Tibial artery (tissue), 4 donors: ENCODE data around the gene ITLN1.
A peak's percentile ranks its signal among the peaks of the same experiment; 100 is the strongest.

Experiments
- DNase-seq, 2 donors: peaks; one replicate each; pipeline ENCODE4 v3.0.0-alpha.2; 2019
- H3K27ac ChIP-seq, 2 donors: fragments of 200-600 bp; sonication (generic) in 1 of 2; 1 replicate in 1 of 2; 2 replicates in 1 of 2; pipeline ENCODE4 v1.5.1; 2018 to 2019; ENCODE audit warnings: mild to moderate bottlenecking in 1 of 2
- H3K27me3 ChIP-seq, 2 donors: fragments of 200-600 bp; sonication (generic) in 1 of 2; one replicate each; pipeline versions ENCODE4 v1.5.1 to v1.6.0; 2016 to 2019
- H3K36me3 ChIP-seq, 3 donors: fragments of 200-600 bp; sonication (generic) in 2 of 3; one replicate each; pipeline ENCODE4 v1.5.1; 2016 to 2019; ENCODE audit warnings: mild to moderate bottlenecking in 2 of 3
- H3K4me1 ChIP-seq, 4 donors: fragments of 200-600 bp; sonication (generic) in 2 of 4; 1 replicate in 3 of 4; 2 replicates in 1 of 4; pipeline ENCODE4 v1.5.1; 2016 to 2019
- H3K4me3 ChIP-seq, 2 donors: fragments of 200-600 bp; sonication (generic) in 1 of 2; 1 replicate in 1 of 2; 2 replicates in 1 of 2; pipeline ENCODE4 v1.5.1; 2018 to 2019; ENCODE audit warnings: mild to moderate bottlenecking in 2 of 2
- H3K9me3 ChIP-seq, 3 donors: fragments of 200-600 bp; sonication (generic) in 1 of 3; one replicate each; pipeline ENCODE4 v1.5.1; 2016 to 2019
- intact Hi-C: fragments of 100-400 bp; cut with DNase I; formaldehyde crosslinking; loops from one replicate; pipeline ENCODE4 v1.15.0; 2023; ENCODE audit warnings: low total_unique reads
- TF ChIP-seq, protein P1 (sequence below), 2 experiments: fragments of 200-600 bp in 1 of 2; fragments of 450-650 bp in 1 of 2; IDR thresholded peaks; one replicate each; pipeline ENCODE4 v1.5.1; 2017 to 2019; ENCODE audit warnings: antibody characterized with exemption in 2 of 2, mild to moderate bottlenecking in 1 of 2, moderate library complexity in 1 of 2

ITLN1 gene

GRCh38 chr1:160835751-160836150, 49.2 kb downstream of the ITLN1 start:
- Histone ChIP-seq H3K27me3 (no peaks in the 10 kb centered on the region), H3K4me3 (no peak overlapping the region), H3K9me3 (no peaks in the 10 kb centered on the region), H3K4me1 (peaks cover 0 to 11% (median 4%) of the 10 kb centered on the region in 4 donors), H3K36me3 (no peaks in the 10 kb centered on the region), H3K27ac (no peak overlapping the region)
- TF ChIP-seq, protein P1, sequence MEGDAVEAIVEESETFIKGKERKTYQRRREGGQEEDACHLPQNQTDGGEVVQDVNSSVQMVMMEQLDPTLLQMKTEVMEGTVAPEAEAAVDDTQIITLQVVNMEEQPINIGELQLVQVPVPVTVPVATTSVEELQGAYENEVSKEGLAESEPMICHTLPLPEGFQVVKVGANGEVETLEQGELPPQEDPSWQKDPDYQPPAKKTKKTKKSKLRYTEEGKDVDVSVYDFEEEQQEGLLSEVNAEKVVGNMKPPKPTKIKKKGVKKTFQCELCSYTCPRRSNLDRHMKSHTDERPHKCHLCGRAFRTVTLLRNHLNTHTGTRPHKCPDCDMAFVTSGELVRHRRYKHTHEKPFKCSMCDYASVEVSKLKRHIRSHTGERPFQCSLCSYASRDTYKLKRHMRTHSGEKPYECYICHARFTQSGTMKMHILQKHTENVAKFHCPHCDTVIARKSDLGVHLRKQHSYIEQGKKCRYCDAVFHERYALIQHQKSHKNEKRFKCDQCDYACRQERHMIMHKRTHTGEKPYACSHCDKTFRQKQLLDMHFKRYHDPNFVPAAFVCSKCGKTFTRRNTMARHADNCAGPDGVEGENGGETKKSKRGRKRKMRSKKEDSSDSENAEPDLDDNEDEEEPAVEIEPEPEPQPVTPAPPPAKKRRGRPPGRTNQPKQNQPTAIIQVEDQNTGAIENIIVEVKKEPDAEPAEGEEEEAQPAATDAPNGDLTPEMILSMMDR (IDR thresholded peaks at IDR 0.05): no peak
- DNase-seq: no peak
- intact Hi-C loops: no loop called here

DNA sequence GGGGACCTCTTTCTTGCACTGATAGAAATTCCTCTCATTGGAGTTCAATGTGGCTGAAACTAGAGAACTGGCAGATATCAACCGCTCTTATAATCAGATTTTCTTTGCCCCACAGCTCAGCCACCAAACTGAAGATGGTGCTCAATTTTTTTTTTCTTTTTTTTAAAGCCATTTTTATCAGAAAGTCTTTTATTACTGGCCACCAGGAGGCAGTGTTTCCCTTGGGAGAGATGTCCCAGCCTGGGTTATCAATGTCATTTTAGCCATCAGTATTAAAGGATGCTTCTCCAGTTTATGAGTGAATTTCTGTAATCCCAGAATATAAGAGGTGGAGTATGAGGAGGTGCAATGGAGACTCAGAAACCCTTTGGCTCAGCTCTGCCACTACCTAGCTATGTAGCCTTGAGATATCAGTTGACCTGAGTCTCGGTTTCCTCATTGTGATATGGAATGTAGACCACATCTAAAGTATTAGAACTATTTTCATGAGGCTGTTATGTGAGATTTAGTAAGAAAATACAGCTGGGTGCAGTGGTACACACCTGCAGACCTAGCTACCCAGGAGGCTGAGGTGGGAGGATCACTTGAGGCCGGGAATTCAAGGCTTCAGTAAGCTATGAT, 49.9 kb downstream of the ITLN1 start:
- Histone ChIP-seq H3K27ac (no peak overlapping the region), H3K4me1 (peaks cover 0 to 11% (median 4%) of the 10 kb centered on the region in 4 donors), H3K4me3 (no peak overlapping the region), H3K9me3 (no peaks in the 10 kb centered on the region), H3K27me3 (no peaks in the 10 kb centered on the region), H3K36me3 (no peaks in the 10 kb centered on the region)
- TF ChIP-seq, protein P1 (IDR thresholded peaks at IDR 0.05): peak; percentile 34 to 41
- DNase-seq: no peak
- intact Hi-C loops: no loop called here

DNA sequence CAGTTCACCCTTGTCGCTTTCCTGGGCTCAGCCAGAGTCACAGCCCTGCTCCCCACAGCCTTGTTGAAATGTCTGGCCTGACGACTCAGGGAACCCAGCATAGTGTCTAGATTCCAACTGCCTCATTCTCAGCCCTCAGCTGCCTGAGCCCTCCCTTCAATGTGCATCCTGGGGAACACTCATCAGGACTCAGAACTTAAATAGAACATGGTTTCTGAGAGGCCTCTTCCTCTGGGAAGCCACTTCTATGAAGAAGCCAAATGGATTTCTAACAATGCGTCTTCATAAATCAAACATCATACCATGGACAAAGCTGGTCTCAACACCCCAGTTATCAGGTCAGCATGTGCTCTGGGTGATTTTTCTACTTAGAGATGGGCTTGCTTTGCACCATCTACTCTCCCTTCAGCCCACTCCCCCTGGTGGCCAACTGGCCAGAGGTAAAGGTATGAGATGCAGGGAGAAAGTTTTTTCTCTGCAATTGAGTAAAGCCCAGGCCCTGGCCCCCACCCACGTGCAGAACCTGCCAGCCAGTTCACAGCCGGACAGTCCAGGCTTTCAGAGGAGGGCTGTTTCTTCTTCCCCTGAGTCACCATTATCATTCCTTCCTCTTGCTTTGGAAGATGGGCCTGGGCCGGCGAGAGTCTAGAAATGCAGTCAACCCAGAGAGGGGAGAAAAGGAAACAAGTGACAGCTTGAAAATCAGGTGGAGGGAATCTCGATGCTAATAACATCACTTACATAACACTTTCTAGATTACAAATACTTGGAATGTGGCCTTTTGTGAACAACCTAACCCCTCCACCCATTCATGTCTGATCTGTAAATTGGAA, 54.4 kb downstream of the ITLN1 start:
- intact Hi-C loops: no loop called here
- Histone ChIP-seq H3K27ac (no peak overlapping the region), H3K36me3 (no peaks in the 10 kb centered on the region), H3K4me1 (no peaks in the 10 kb centered on the region), H3K4me3 (no peak overlapping the region), H3K9me3 (no peaks in the 10 kb centered on the region), H3K27me3 (no peaks in the 10 kb centered on the region)
- TF ChIP-seq, protein P1 (IDR thresholded peaks at IDR 0.05): no peak
- peak in 1 of 2 donors; percentile 52 for DNase-seq

- intact Hi-C loops: no loop called here
- H3K27ac ChIP-seq: no peak overlapping the region
- H3K4me1 ChIP-seq: no peaks in the 10 kb centered on the region
- TF ChIP-seq, protein P1 (IDR thresholded peaks at IDR 0.05): no peak
- no peak overlapping the region for H3K4me3 ChIP-seq
- no peak for DNase-seq
- no peaks in the 10 kb centered on the region for H3K36me3 ChIP-seq
- no peaks in the 10 kb centered on the region for H3K9me3 ChIP-seq
- no peaks in the 10 kb centered on the region for H3K27me3 ChIP-seq
These were observed 55.2 kb downstream of the ITLN1 start for GRCh38 chr1:160829766-160830165.

GRCh38 chr1:160827418-160827817, 57.6 kb downstream of the ITLN1 start:
- peak in 1 of 2 donors; percentile 24 for DNase-seq
- intact Hi-C loops: no loop called here
- Histone ChIP-seq H3K9me3 (no peaks in the 10 kb centered on the region), H3K4me1 (no peaks in the 10 kb centered on the region), H3K27ac (no peak overlapping the region), H3K4me3 (no peak overlapping the region), H3K27me3 (no peaks in the 10 kb centered on the region), H3K36me3 (no peaks in the 10 kb centered on the region)
- TF ChIP-seq, protein P1 (IDR thresholded peaks at IDR 0.05): no peak
